Superior temporal gyrus (tissue), 1 donor: ENCODE data around the gene DPP6.

ENCODE experiments used
- DNase-seq: peaks from one replicate; pipeline ENCODE4 v3.0.0-alpha.2; 2016; ENCODE audit errors: extremely low spot score

The DPP6 gene

DNA sequence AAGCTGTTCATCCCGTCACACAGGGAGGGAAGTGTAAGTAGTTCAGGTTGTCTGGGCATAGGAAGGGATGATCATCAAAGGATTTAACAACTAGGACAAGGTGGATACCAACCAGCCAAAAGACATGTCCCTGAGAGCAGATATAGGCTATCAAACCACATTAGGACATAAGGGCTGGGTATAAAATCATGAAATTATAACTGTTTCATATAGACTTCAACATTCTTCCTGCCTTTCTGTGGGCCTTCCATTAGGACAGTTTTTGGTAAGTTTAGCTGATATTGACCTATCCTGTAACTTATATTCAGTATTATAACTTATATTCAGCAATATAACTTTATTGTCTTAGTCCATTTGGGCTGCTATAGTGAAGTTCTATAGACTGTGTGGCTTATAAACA is 759.8 kb downstream of the DPP6 start:
- DNase-seq: no peak

DNA sequence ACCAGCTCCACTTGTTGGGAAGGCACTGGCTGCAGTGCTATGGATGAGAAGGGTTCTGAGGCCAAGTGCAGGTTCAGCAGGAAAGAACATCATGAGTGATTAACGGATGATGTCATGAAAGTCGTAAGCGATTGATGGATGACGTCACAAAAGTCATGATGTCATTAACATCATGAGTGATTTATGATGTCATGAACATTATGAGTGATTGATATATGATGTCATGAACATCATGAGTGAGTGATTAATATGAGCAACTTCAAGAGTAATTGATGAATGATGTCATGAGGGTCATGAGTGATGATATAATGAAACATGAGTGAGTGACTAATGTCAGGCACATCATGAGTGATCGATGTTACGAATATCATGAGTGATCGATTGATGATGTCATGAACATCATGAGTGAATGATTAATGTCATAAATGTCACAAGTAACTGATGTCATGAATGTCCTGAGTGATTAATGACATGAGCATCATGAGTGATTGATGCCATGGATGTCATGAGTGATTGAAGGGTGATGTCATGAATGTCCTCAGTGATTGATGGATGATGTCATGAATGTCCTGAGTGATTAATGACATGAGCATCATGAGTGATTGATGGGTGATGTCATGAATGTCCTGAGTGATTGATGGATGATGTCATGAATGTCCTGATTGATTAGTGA is 765.2 kb downstream of the DPP6 start:
- no peak for DNase-seq

DNA sequence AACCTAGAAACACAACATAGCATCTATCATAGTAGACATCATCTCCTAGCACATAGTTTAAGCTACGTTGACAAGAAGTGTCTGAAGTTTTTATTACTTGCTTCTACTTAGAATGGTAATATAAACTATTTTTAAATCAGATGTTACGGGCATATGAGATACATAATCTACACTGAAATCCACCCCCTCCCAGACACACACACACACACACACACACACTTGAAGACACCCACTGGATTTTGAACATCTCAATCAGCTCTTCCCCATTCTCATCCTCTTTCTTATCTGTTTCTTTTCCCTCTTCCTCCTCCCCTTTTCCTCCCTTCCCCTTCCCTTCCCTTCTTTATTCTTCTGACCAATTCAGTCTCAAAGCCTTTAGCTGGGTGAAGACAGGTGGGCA is 774.8 kb downstream of the DPP6 start:
- DNase-seq: no peak

DNA sequence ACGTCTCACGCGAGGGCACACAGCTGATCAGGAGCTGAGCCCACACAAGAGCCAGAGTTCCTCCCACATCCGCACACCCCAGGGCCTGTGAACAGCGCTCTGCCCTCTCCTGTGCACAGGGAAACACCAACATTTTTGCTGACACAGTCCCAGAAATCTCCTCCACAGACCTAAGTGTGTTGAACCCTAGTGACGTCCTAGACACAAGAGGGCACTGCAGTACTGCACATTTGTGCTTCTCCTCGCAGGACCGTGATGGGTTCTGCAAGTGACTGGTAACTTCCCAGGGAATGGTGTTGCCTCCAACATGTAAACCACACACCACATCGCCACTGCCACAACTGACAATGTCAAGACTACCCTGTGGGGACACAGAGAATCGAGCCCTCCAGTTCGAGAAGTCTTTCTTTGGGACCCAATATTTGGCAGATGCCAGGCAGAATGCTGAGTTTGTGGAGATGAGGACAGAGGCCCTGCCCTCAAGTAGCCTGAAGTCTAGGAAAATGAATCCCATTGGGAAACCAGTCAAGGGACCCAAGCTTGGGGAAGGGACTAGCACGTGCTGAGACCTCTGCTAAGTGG is 780.5 kb downstream of the DPP6 start:
- DNase-seq: peak; percentile 78

DNA sequence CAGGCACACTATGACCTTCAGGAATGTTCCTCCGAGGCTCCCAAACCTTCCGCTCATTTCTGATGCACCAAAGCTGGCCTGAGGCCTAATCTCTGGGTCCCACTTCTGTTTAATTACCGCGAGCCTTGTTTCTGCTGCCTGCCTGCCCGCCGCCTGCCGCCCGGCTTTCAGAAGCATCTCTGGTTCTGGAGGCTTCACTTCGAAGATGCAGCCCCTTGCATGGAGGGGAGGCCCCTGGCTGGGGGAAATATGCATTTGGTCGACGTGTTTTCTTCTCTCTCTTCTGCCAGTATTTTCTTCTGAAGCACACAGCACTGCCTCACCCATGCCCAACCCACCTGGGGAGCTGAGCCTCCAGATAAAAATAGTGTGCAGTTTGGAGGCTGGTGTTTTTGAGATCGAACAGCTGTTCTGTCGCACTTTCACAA is 783.8 kb downstream of the DPP6 start:
- DNase-seq: no peak

DNA sequence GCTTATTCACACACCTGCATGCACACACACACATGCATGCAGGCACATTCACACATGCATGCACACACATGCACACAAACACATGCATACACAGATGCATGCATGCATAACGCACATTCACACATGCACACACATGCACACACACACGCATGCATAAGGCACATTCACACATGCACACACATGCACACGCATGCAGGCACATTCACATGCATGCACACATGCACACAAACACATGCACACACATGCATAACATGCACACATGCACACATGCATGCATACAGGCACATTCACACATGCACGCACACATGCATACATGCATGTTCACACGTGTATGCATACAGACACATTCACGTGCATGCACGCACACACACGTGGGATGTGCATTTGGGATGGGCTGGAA is 784.9 kb downstream of the DPP6 start:
- DNase-seq: no peak

DNA sequence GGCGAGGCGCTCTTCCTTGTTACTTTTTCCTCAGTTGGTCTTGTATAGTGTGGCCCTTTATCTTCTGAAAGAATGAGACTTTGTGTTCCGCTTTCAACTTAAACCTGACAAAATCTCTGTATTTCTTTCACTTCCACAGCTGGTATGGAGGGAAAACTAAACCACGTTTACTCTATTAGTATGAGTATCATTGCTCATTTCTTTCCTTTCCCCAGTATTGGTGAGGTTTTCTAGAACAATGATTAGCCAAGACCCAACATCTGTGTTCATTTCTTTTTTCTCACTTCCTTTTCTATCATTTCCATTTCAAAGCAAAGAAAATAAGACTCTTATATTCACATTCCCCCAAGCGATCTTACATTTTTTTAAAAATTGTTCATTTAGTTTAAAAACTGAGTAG is 785.4 kb downstream of the DPP6 start:
- DNase-seq: no peak

DNA sequence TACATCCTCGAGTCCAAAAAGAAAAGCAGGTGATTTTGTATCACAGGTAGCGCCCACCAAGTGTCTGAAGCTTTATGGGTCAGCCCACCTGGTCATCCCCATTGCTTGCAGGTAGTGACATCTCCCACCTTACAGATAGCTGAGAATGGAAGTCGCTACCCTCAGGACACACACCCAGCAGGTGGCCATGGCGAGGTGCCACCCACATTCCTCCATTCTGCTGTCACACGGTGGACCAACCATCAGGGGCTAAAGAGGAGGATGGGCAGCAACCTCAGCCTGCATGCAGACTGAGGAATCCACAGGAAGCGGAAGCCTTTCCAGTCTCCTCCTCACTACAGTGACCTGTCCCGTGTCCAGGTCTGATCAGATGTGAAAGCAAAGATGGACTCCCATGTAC is 787.9 kb downstream of the DPP6 start:
- no peak for DNase-seq

DNA sequence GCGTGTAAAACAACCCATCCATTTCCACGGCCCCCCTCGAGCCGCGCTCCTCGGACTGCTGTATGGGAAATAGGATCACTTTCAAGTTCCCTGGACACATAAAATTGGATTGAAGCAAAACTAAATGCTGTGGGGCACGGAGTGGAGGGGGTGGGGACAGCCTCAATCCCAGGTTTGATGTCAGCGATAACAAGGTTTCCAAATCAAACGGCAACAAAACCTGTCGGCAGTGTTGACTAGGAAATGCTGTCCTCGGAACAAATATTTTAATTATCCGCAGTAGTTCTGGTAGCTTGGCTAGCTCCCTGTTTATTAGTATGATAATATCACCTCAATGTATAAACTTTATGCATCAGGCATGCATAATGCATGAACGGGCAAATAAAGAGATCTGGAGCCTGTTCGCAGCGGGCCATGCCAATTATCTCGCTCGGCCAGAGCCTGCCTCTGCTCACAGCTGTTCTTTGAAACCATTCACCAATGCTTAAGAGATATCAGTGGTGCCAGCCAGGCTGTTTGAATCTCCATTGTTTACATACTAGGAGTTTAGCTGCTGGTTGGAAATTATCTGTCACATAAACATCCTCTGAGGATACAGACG is 789.6 kb downstream of the DPP6 start:
- no peak for DNase-seq

DNA sequence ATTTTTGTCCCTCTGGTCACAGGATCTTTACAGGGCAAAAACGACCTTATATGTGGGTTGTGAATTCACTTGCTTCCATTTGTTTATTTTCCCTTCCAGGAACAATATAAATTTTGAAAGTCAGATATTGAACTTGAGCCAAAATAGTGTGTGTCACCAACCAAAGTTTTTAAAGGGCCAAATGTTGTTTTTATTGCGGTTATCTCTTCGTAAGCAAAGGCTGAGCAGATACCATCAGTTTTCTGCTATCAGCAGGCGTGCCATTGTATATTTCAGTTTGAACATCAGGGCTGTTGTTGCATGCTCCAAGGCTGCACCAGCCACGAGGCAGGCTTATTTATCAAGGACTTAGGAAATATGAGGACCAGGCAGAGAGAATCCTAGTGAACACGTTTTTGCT is 790.4 kb downstream of the DPP6 start:
- DNase-seq: no peak

DNA sequence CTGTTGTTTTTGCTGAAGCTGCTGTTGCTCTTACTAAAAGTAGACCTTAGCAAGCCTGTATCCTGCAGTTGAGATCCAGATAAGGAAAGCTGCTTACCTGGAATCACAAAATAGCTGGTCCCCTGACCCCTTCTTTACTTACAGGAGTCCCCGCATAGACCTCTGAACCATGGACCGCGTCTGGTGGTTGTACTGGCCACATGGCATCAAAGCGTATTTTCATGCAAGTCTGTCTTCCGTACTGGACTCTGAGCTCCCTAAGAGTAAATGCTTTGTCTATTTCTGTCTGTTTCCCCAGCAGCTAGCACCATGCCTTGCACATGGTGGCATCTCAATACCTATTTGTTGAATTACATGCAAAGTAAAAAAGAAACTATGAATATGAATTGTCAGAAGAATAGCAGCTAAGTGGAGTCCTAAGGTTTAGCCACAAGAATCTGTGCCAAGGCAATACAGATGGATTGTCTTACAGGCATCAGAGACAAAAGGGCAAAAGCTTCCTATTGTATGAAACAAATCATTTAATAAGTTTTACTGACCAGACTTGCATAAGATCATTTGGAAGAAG is 791.6 kb downstream of the DPP6 start:
- DNase-seq: no peak

DNA sequence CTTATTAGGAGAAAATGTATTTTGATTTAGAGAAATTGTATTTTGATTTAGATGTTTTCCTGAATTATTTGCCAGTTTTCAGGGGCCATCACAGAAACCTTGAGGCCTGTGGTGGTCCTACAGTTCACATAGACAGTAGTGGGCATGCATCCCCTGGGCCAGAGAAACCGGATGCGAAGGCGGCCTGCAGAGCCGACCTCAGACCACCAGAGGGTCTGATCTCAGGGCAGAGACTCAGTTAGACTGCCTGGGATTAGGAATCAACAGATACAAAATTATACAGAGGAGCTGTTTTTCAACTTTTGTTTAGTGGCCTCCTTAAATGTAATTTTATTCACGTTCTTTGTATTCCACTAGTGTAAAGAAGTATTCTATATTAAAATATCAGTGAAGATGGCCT is 792.3 kb downstream of the DPP6 start:
- DNase-seq: no peak

DNA sequence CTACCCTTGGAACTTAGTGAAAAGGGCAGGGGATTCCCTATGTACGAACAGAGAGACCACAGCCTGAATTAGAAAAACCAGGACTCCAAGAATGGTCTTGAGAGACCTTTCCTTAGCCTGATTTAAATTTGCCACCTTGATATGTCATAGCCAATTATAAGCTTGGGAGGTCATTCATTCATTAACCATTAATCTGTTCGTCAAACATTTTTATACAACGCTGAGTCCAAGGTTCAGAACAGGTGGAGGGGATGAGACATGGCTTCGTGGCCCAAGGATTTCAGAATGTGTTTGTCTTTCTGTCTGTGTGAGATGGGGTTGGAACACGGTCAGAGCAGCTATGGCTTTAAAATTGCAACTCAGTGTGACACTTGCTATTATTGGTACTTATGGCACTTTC is 792.8 kb downstream of the DPP6 start:
- DNase-seq: no peak

DNA sequence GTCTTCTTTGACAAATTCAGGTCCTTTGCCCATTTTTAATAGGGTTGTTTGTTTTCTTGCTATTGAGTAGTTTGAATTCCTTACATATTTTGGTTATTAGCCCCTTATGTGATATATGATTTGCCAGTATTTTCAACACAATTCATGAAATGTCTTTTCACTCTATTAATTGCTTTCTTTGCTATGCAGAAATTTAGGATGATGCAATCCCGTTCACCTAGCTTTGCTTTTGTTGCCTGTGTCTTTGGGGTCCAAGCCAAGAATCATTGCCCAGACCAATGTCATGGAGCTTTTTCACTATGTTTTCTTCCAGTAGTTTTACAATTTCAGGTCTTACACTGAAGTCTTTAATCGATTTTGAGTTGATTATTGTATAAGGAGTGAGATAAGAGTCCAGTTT is 796.3 kb downstream of the DPP6 start:
- no peak for DNase-seq

DNA sequence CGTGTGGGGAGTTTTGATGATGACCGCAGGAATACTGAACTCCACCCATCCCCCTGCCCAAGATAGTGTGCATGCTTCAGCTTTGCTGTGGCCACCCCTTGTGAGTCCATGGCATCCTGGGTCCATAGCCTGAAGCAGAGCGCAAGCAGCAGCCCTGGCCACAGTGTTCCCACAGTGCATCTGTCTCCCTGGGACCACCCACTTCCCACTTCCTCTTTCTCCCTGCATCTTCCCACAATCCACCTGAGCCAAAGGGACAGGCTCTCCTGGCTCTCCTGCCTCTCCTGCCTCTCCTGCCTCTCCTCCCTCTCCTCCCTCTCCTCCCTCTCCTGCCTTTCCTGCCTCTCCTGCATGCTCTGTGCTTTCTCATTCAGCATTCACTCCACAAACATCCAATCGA is 800.0 kb downstream of the DPP6 start:
- no peak for DNase-seq

DNA sequence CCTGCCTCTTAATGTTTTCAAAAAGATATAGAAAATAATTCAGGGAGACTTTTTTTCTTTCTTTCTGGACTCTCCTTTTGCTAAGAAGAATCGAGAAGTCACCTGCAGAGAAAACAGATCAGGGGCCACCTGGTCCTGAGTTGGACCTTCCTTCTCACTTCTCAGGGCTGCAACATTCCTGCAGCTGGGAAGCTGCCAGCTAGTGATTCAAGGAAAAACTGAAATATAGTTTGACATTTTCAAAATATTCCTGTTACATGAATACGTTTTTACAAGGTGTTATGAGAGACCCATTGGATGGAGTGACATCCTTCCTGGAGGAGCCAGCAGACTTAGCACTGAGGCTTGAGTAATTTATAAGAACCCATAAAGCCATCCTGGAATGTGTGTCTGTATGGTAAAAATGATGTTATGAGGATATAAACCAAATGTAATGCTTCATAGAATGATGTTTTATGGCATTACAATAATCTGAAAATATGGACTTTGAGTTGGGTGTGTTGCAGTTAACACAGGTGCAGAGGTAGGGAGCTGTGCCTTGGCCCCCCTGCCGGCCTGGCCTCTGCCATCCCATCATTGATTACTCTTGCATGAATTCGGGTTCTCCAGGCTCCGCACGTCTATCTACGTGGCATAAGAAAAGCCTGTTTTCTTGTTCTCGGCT is 801.0 kb downstream of the DPP6 start:
- no peak for DNase-seq

DNA sequence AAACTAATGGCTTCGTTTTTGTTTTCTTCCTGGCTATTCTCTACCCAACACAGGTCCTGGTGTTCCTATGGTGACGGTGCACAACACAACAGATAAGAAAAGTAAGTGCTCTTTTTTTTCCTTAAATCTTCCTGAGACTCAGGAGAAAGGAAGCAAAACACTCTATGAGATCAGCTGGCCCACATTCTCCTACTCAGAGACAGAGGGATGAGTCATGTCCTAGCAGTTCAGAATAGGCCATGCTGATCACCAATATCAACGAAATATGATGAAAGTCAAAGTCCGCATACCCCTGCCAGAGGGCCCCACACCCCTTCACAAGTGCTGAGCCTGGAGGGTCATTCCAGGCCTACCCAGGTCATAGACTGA is 801.5 kb downstream of the DPP6 start:
- DNase-seq: no peak

DNA sequence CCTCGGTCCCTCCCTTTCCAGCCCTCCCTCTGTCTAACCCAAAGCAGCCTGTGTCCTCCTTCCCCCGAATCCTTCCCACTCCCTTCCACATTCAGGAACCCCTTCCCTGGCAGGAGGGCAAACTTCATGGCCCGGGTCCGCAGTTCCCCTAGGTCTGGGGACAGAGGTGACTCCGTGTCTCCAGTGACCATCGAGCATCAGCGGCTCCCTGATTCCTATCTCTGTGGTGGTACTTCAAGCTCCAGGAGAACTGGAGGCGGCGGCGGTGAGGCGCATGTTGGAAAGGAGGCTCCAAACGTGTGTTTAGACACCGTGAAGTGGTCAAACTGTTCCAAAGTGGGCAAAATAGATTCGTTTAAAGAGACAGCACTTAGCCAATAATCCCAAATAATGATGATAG is 802.6 kb downstream of the DPP6 start:
- no peak for DNase-seq

DNA sequence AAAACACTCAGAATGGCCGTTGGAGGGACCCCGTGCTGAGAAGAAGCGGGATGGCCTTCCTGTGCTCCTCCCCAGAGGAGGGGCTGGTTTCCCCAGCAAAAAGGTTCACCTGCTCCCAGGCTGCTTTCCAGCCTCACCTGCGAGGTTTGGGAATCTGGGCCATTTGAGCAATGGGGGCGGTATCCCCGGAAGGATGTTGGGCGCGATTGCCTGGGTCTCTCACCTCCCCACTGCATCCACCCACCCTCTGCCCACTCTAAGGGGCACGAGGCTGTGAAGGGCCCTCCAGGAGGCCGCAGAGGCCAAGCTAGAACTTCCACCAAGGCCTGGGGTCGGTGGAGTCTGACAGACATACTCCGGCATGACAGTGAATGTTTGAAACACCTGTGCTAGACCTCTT is 803.2 kb downstream of the DPP6 start:
- no peak for DNase-seq

DNA sequence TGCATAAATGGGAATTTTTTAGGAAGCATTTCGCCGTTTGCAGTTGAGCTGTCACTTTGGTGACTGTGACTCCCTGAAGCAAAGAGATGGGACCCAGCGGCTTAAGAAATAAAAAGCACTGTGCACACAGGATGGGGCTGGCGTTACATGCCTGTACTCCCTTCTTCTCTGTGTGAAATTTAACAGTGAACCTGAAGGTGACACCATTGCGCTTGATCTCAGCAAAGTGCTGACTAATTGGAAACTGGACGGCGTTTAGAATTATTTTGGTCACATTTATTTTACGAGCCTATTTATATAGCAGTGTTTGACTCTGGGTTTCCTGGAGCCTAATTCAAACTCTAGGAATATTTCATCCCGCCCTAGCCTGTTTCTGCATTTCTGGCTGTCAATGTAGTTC is 804.5 kb downstream of the DPP6 start:
- no peak for DNase-seq

DNA sequence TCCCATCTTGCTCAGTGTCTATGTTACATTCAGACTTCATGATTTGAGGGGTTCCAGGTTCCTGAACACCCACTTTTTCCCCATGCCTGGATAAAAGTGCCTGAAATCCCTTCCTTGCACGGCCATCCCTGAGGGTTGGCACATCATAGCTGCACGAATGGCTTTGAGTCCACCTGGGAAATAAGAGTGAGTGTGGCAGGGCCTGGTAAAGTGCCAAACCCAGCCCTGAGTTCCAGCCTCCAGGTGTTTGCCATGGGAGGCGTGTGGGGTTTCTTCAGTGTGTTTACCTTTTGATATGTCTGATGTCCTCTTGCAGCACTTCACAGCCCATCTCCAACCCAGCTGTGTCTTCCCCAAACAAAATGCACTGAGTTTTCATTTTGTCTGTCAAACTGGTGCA is 805.0 kb downstream of the DPP6 start:
- no peak for DNase-seq

DNA sequence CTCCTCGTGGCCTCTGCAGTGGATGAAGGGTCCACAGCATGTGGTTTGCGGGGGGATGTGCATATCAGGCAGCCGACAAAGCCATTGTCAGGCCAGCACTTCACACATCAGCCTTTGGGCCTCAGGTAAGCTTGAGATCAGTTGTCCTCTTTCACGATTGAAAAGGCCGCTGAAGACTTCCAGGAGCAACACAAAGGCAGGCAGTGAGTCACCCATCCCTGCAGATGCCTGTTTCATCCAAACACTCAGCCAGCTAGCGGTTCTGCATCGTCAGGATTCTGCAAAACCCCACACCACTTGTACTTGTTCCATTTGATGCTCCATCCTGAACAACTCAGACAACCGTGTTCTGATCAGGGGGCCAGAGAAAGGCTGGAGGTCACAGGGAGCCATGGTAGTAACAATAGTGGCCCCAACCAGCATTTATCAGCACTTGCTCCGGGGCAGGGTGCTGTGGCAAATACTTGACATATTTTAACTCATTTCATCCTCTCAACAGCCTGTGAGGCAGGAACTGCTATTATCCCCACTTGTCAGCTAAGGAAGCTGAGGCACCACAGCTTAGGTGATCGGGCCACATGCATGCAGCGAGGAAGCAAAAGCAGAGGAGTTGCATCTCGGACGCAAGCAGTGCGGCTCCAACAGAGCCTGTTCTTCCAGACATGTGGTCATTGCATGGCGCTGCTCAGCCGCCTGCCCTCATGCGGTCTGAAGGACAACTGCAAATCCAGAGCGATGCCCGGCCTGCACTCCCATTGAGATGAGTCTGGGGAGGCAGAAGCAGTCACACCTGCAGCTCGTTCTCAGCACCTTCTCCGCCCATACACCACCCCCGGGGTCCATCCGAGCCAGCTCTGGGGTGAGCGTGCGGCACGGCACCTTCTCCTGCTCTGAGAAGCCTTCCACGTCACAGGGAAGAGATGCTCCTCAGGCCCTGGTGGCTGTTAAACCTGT is 805.8 kb downstream of the DPP6 start:
- peak; percentile 53 for DNase-seq
